ENCODE data around the gene CYTH2. TPM values are rescaled to one million over a fixed set of nuclear protein-coding genes. Genes with fewer than 3 reads are reported as not detected.

The CYTH2 gene
- total and polyA plus RNA-seq, 9 of the 15 experiments (the other 6 are each of a cell fraction or from before 2014, with no cell fraction given): 1.8 to 45.2 (median 23.8) TPM

DNA sequence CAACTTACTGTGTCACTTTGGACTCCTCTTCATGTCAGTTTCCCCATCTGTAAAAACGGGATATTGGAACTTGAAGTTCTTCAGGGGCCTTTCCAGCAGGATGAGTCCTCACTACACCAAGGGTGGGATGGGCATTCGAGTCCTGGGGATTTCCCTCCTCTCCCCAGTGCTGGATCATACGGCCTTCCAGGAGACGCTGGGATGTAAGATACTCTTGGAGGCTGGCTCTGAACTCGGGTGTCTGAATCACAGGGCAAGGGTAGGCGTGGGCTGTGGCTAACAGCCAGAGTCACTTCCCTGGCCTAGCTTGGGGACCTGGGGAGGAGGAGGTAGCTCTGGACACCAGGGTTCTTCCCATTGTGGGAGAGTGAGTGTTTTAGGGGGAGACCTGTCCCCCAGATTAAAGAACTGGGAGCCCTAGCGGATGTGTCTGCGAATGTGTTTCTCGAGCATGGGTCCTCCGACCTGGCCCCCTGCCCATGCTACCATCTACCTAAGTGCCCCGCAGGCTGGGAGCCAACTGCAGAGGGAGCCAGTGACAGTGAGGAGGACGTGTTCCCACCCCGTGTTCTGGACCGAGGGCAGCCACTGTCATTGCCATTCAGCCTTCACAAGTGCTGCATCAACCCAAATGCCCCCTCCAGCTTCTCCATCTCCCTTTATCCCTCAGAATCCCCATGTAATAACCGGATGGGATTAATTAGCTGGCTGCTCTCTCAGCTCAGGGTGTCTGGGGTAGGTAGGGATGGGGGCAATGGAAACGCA is 2.4 kb upstream of the CYTH2 start (continued):
- TF ChIP-seq, protein P1, sequence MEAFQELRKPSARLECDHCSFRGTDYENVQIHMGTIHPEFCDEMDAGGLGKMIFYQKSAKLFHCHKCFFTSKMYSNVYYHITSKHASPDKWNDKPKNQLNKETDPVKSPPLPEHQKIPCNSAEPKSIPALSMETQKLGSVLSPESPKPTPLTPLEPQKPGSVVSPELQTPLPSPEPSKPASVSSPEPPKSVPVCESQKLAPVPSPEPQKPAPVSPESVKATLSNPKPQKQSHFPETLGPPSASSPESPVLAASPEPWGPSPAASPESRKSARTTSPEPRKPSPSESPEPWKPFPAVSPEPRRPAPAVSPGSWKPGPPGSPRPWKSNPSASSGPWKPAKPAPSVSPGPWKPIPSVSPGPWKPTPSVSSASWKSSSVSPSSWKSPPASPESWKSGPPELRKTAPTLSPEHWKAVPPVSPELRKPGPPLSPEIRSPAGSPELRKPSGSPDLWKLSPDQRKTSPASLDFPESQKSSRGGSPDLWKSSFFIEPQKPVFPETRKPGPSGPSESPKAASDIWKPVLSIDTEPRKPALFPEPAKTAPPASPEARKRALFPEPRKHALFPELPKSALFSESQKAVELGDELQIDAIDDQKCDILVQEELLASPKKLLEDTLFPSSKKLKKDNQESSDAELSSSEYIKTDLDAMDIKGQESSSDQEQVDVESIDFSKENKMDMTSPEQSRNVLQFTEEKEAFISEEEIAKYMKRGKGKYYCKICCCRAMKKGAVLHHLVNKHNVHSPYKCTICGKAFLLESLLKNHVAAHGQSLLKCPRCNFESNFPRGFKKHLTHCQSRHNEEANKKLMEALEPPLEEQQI (IDR thresholded peaks at IDR 0.05): no peak
- TF ChIP-seq MEF2D (tag; conservative IDR thresholded peaks at IDR 0.05; ENCODE audit: low read depth): no peak

DNA sequence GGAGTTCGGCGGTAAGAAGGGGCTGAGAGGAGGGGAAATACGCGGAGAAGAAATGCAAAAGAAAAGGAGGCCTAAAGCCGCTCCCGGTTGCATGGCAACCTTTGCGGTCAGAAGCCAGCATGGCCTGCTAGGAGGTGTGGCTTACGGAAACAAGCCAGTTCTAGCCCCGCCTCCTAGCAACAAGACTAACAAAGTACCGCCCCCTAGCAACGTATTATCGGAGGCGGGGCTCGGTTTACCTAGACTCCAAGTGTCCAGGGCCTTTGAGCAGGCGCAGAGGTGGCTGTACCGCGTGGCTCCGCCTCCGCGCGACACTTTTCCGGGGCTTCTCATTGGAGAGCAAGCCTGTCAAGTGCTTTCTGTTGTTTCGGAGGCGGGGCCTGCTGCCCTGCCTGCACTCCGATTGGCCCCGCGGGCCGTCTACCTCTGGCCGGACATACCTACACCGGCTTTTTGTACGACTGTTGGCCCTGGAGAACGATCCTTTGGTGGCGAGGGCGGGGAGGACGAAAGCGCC is 339 bp upstream of the CYTH2 start:
- in situ Hi-C loops (cut with MboI) (no loop called here), intact Hi-C loops (cut with micrococcal nuclease) (loop anchor here (2.0 kb wide), 1 partner anchor 70 kb away; no protein-coding TSS in a partner anchor)
- Histone ChIP-seq H3K4me1 (replicated peaks in 1 of 2; ENCODE audit: control insufficient read depth in 2 of 2, insufficient read depth in 2 of 2, low read length in 2 of 2) (peaks cover 7 to 24% of the 10 kb centered on the region in 2 experiments; a peak in 4 of 5 replicates), H3K27ac (ENCODE audit: extremely low read depth, low read depth, low read length) (peak overlapping the region; percentile 98), H4K20me1 (replicated peaks; ENCODE audit: control insufficient read depth, insufficient read depth, low read length) (peaks cover 9% of the 10 kb centered on the region; the same call in 1 of the 2 replicates), H3K27me3 (ENCODE audit: control insufficient read depth in 2 of 2, insufficient read depth in 2 of 2, low read length in 2 of 2) (no peaks in the 10 kb centered on the region), H3K9ac (ENCODE audit: insufficient read depth in 1 of 2, low read depth in 2 of 2, low read length in 2 of 2) (peak overlapping the region; percentile 96 to 98), H3K9me3 (replicated peaks; ENCODE audit: control insufficient read depth, insufficient read depth, low read depth, low read length) (no peaks in the 10 kb centered on the region), H3K4me3 (peak overlapping the region; percentile 91), H3K4me2 (ENCODE audit: insufficient read depth, low read length) (peak overlapping the region; percentile 79), H3K79me2 (ENCODE audit: control insufficient read depth, insufficient read depth, low read length) (peaks cover 16% of the 10 kb centered on the region), H3K9me1 (ENCODE audit: control insufficient read depth, insufficient read depth, low read length) (peaks cover 3% of the 10 kb centered on the region), H3K36me3 (ENCODE audit: control insufficient read depth, insufficient read depth, low read length) (peaks cover 37% of the 10 kb centered on the region; the same call in 2 of the 3 replicates), H2AFZ (ENCODE audit: low read depth, low read length) (peak overlapping the region; percentile 90)
- WGBS (ENCODE audit: insufficient coverage, low coverage, missing lambda C conversion rate): under 1% methylated on average over 34 of the region's 36 CpGs
- POLR2A ChIA-PET: interaction anchor here (1.0 kb wide), 1 partner anchor 21 kb away, joined by 3 read pairs; no protein-coding TSS in a partner anchor
- ATAC-seq: peak; percentile 97
- DNase-seq (ENCODE audit: extremely low read depth in 1 of 4, low spot score in 3 of 4): peak; percentile 95 to 100 (median 97)
- CTCF ChIA-PET (ENCODE audit: low intra/inter-chr PET ratio): interaction anchor here (0.6 kb wide), 1 partner anchor 85 kb away, joined by 3 read pairs; no protein-coding TSS in a partner anchor
- FAIRE-seq: peak; percentile 100
- no TSS peak for BruUV-seq (replicated peaks)
- TF ChIP-seq SAP30 (IDR thresholded peaks at IDR 0.05; ENCODE audit: borderline replicate concordance, insufficient read depth, low read depth, low read length, poor library complexity, severe bottlenecking) (peak; percentile 28), HMG20A (CRISPR knock-in tag; conservative IDR thresholded peaks at IDR 0.05) (no peak), NRF1 (conservative IDR thresholded peaks at IDR 0.05 in 1 of 2, IDR thresholded peaks at IDR 0.05 in 1 of 2) (peak; percentile 98), SP2 (IDR thresholded peaks at IDR 0.05; ENCODE audit: extremely low read depth, low read depth, low read length, poor library complexity, severe bottlenecking) (peak; percentile 90), ATF7 (IDR thresholded peaks at IDR 0.05) (peak; percentile 89), XRCC5 (IDR thresholded peaks at IDR 0.05; ENCODE audit: low read depth, low read length) (0 out of 2 replicates have a peak, but pooled peaks have one; percentile 37), ZNF184 (CRISPR knock-in tag; IDR thresholded peaks at IDR 0.05) (no peak), CREM (IDR thresholded peaks at IDR 0.05; ENCODE audit: low read depth) (peak; percentile 82), YY1 (IDR thresholded peaks at IDR 0.05; ENCODE audit: borderline replicate concordance in 1 of 3, control insufficient read depth in 1 of 3, extremely low read depth in 1 of 3, insufficient read depth in 3 of 3, insufficient read length in 1 of 3, insufficient replicate concordance in 2 of 3, low read depth in 1 of 3, low read length in 2 of 3) (peak; percentile 29 to 86 (median 83)), RFX1 (IDR thresholded peaks at IDR 0.05) (peak; percentile 99), FOXK2 (conservative IDR thresholded peaks at IDR 0.05 in 1 of 2, IDR thresholded peaks at IDR 0.05 in 1 of 2; ENCODE audit: low read depth in 2 of 2) (peak; percentile 98 to 99), ATF1 (CRISPR knock-in tag; IDR thresholded peaks at IDR 0.05) (no peak), ATF1 (tag; IDR thresholded peaks at IDR 0.05) (peak; percentile 96)

Measured in K562 (cell line).